Measurements from ENCODE around the gene PHF23. TPM values are rescaled to one million over a fixed set of nuclear protein-coding genes. Genes with fewer than 3 reads are reported as not detected.

The PHF23 gene
- polyA plus RNA-seq (2013, experiment 1 of 4) = 89.7 TPM
- polyA plus RNA-seq (2013, experiment 2 of 4) = 99.3 TPM
- polyA plus RNA-seq (2013, experiment 3 of 4) = 72.2 TPM
- polyA plus RNA-seq (2013, experiment 4 of 4) = 85.3 TPM

GRCh38 chr17:7239091-7240027 lies at the start of gene PHF23:
Gene PHF23 (minus strand): TSS chr17:7239457. CDS start chr17:7239279, 178 bp downstream.
- 0 to 1% methylated on average over 72 of the region's 72 CpGs for WGBS, 2 experiments
- H3K4me3 ChIP-seq (ENCODE audit: insufficient read depth, low read depth, low read length) = peak within 1 kb of the TSS; percentile 70
- peaks cover 23% of the 10 kb centered on the region for H3K36me3 ChIP-seq (ENCODE audit: control insufficient read depth, insufficient read depth, low read length)
- H3K9me3 ChIP-seq (ENCODE audit: control insufficient read depth, low read length) = no peaks in the 10 kb centered on the region
- peak within 1 kb of the TSS; percentile 52 for H3K27ac ChIP-seq (ENCODE audit: insufficient read depth, low read depth, low read length, poor library complexity, severe bottlenecking)
- no peaks in the 10 kb centered on the region for H3K27me3 ChIP-seq (ENCODE audit: control insufficient read depth, insufficient read depth, low read length, poor library complexity, severe bottlenecking)
- H3K4me1 ChIP-seq (ENCODE audit: control insufficient read depth, insufficient read depth, low read length) = peaks cover 15% of the 10 kb centered on the region

GRCh38 chr17:7285679-7286078 lies 46.4 kb upstream of the PHF23 start:
- no peak overlapping the region for H3K4me3 ChIP-seq (ENCODE audit: insufficient read depth, low read depth, low read length)
- peaks cover 8% of the 10 kb centered on the region for H3K4me1 ChIP-seq (ENCODE audit: control insufficient read depth, insufficient read depth, low read length)
- no peaks in the 10 kb centered on the region for H3K9me3 ChIP-seq (ENCODE audit: control insufficient read depth, low read length)
- peaks cover 30% of the 10 kb centered on the region for H3K27me3 ChIP-seq (ENCODE audit: control insufficient read depth, insufficient read depth, low read length, poor library complexity, severe bottlenecking)
- H3K27ac ChIP-seq (ENCODE audit: insufficient read depth, low read depth, low read length, poor library complexity, severe bottlenecking) = no peak overlapping the region
- H3K36me3 ChIP-seq (ENCODE audit: control insufficient read depth, insufficient read depth, low read length) = no peaks in the 10 kb centered on the region
- 93 to 94% methylated on average over 12 of the region's 12 CpGs for WGBS, 2 experiments

GRCh38 chr17:7284911-7285310 lies 45.7 kb upstream of the PHF23 start:
- Histone ChIP-seq H3K4me3 (ENCODE audit: insufficient read depth, low read depth, low read length) (no peak overlapping the region), H3K27me3 (ENCODE audit: control insufficient read depth, insufficient read depth, low read length, poor library complexity, severe bottlenecking) (peaks cover 30% of the 10 kb centered on the region), H3K4me1 (ENCODE audit: control insufficient read depth, insufficient read depth, low read length) (peaks cover 8% of the 10 kb centered on the region), H3K27ac (ENCODE audit: insufficient read depth, low read depth, low read length, poor library complexity, severe bottlenecking) (no peak overlapping the region), H3K36me3 (ENCODE audit: control insufficient read depth, insufficient read depth, low read length) (no peaks in the 10 kb centered on the region), H3K9me3 (ENCODE audit: control insufficient read depth, low read length) (no peaks in the 10 kb centered on the region)
- 93% methylated on average over 16 of the region's 16 CpGs for WGBS, 2 experiments

- 92 to 93% methylated on average over 18 of the region's 18 CpGs for WGBS, 2 experiments
- H3K27me3 ChIP-seq (ENCODE audit: control insufficient read depth, insufficient read depth, low read length, poor library complexity, severe bottlenecking) = peaks cover 30% of the 10 kb centered on the region
- no peaks in the 10 kb centered on the region for H3K36me3 ChIP-seq (ENCODE audit: control insufficient read depth, insufficient read depth, low read length)
- H3K9me3 ChIP-seq (ENCODE audit: control insufficient read depth, low read length) = no peaks in the 10 kb centered on the region
- no peak overlapping the region for H3K4me3 ChIP-seq (ENCODE audit: insufficient read depth, low read depth, low read length)
- H3K27ac ChIP-seq (ENCODE audit: insufficient read depth, low read depth, low read length, poor library complexity, severe bottlenecking) = no peak overlapping the region
- H3K4me1 ChIP-seq (ENCODE audit: control insufficient read depth, insufficient read depth, low read length) = no peaks in the 10 kb centered on the region
Observed at GRCh38 chr17:7283471-7284216, 44.4 kb upstream of the PHF23 start.

GRCh38 chr17:7282752-7283321 lies 43.6 kb upstream of the PHF23 start:
- Histone ChIP-seq H3K27ac (ENCODE audit: insufficient read depth, low read depth, low read length, poor library complexity, severe bottlenecking) (no peak overlapping the region), H3K36me3 (ENCODE audit: control insufficient read depth, insufficient read depth, low read length) (no peaks in the 10 kb centered on the region), H3K4me3 (ENCODE audit: insufficient read depth, low read depth, low read length) (peak overlapping the region; percentile 56), H3K27me3 (ENCODE audit: control insufficient read depth, insufficient read depth, low read length, poor library complexity, severe bottlenecking) (peaks cover 30% of the 10 kb centered on the region), H3K9me3 (ENCODE audit: control insufficient read depth, low read length) (no peaks in the 10 kb centered on the region), H3K4me1 (ENCODE audit: control insufficient read depth, insufficient read depth, low read length) (no peaks in the 10 kb centered on the region)
- 74 to 80% methylated on average over 6 of the region's 6 CpGs for WGBS, 2 experiments

GRCh38 chr17:7281953-7282751 lies 42.9 kb upstream of the PHF23 start:
- H3K4me1 ChIP-seq (ENCODE audit: control insufficient read depth, insufficient read depth, low read length) = no peaks in the 10 kb centered on the region
- H3K9me3 ChIP-seq (ENCODE audit: control insufficient read depth, low read length) = no peaks in the 10 kb centered on the region
- WGBS, 2 experiments = 2% methylated on average over 40 to 43 of the region's 43 CpGs
- H3K4me3 ChIP-seq (ENCODE audit: insufficient read depth, low read depth, low read length) = peak overlapping the region; percentile 56
- H3K27me3 ChIP-seq (ENCODE audit: control insufficient read depth, insufficient read depth, low read length, poor library complexity, severe bottlenecking) = peaks cover 30% of the 10 kb centered on the region
- no peak overlapping the region for H3K27ac ChIP-seq (ENCODE audit: insufficient read depth, low read depth, low read length, poor library complexity, severe bottlenecking)
- H3K36me3 ChIP-seq (ENCODE audit: control insufficient read depth, insufficient read depth, low read length) = no peaks in the 10 kb centered on the region

GRCh38 chr17:7281074-7281952 lies 42.1 kb upstream of the PHF23 start, which contains the start of gene SLC2A4:
Gene SLC2A4 (plus strand): TSS chr17:7281718. CDS start chr17:7281935, 217 bp downstream.
- WGBS, 2 experiments = 1% methylated on average over 71 of the region's 71 CpGs
- Histone ChIP-seq H3K27ac (ENCODE audit: insufficient read depth, low read depth, low read length, poor library complexity, severe bottlenecking) (no peak within 1 kb of the TSS), H3K4me3 (ENCODE audit: insufficient read depth, low read depth, low read length) (peak within 1 kb of the TSS; percentile 56), H3K4me1 (ENCODE audit: control insufficient read depth, insufficient read depth, low read length) (no peaks in the 10 kb centered on the region), H3K9me3 (ENCODE audit: control insufficient read depth, low read length) (no peaks in the 10 kb centered on the region), H3K36me3 (ENCODE audit: control insufficient read depth, insufficient read depth, low read length) (no peaks in the 10 kb centered on the region), H3K27me3 (ENCODE audit: control insufficient read depth, insufficient read depth, low read length, poor library complexity, severe bottlenecking) (peaks cover 30% of the 10 kb centered on the region)

GRCh38 chr17:7280519-7281073 lies 41.3 kb upstream of the PHF23 start:
- H3K4me3 ChIP-seq (ENCODE audit: insufficient read depth, low read depth, low read length) = peak overlapping the region; percentile 56
- H3K4me1 ChIP-seq (ENCODE audit: control insufficient read depth, insufficient read depth, low read length) = no peaks in the 10 kb centered on the region
- peaks cover 30% of the 10 kb centered on the region for H3K27me3 ChIP-seq (ENCODE audit: control insufficient read depth, insufficient read depth, low read length, poor library complexity, severe bottlenecking)
- H3K27ac ChIP-seq (ENCODE audit: insufficient read depth, low read depth, low read length, poor library complexity, severe bottlenecking) = no peak overlapping the region
- H3K9me3 ChIP-seq (ENCODE audit: control insufficient read depth, low read length) = no peaks in the 10 kb centered on the region
- 1% methylated on average over 29 of the region's 29 CpGs for WGBS, 2 experiments
- H3K36me3 ChIP-seq (ENCODE audit: control insufficient read depth, insufficient read depth, low read length) = no peaks in the 10 kb centered on the region
